DND-41 (cell line): Measurements from ENCODE around the gene CTNNA1.
A peak's percentile ranks its signal among the peaks of the same experiment; 100 is the strongest.

Experiments used
- ATAC-seq: fragments of 200-7000 bp; cut with Tn5 transposase; 3 replicates; pipeline ENCODE4 v1.9.1; 2021; ENCODE audit warnings: low read depth; ENCODE audit not compliant: insufficient read depth
- DNase-seq: peaks from one replicate; pipeline ENCODE4 v3.0.0-alpha.2; 2020
- H2AFZ ChIP-seq: 2 replicates; pipeline ENCODE4 v1.6.0; 2012; ENCODE audit warnings: low read depth, low read length
- H3K27ac ChIP-seq: 2 replicates; pipeline ENCODE4 v1.5.1; 2012; ENCODE audit warnings: low read length, inconsistent platforms
- H3K27me3 ChIP-seq: fragments of 200-600 bp; sonication (generic); 2 replicates; pipeline ENCODE4 v1.6.0; 2012; ENCODE audit warnings: low read length, mild to moderate bottlenecking, inconsistent platforms; ENCODE audit not compliant: insufficient read depth, poor library complexity
- H3K36me3 ChIP-seq: 2 replicates; pipeline ENCODE4 v1.5.1; 2012; ENCODE audit warnings: low read length, inconsistent platforms; ENCODE audit not compliant: insufficient read depth
- H3K4me1 ChIP-seq: 2 replicates; pipeline ENCODE4 v1.5.1; 2012; ENCODE audit warnings: mild to moderate bottlenecking, low read length; ENCODE audit not compliant: insufficient read depth
- H3K4me2 ChIP-seq: 2 replicates; pipeline ENCODE4 v1.6.0; 2012; ENCODE audit warnings: mild to moderate bottlenecking, moderate library complexity, low read length, inconsistent platforms; ENCODE audit not compliant: insufficient read depth
- H3K4me3 ChIP-seq, 2 experiments: fragments of 200-600 bp in 1 of 2; shearing (Covaris generic) in 1 of 2; 2 replicates each; pipeline ENCODE4 v1.5.1; 2012 to 2016; ENCODE audit warnings: inconsistent platforms in 2 of 2, low read length in 2 of 2, mild to moderate bottlenecking in 2 of 2, low read depth in 1 of 2, moderate library complexity in 1 of 2
- H3K79me2 ChIP-seq: 2 replicates; pipeline ENCODE4 v1.6.0; 2012; ENCODE audit warnings: low read length, inconsistent platforms; ENCODE audit not compliant: insufficient read depth
- H3K9ac ChIP-seq: 2 replicates; pipeline ENCODE4 v1.6.0; 2012; ENCODE audit warnings: low read depth, mild to moderate bottlenecking, inconsistent platforms, low read length, moderate library complexity
- H3K9me3 ChIP-seq: 2 replicates; pipeline ENCODE4 v1.5.1; 2012; ENCODE audit warnings: low read length, moderate library complexity, mild to moderate bottlenecking, inconsistent platforms; ENCODE audit not compliant: insufficient read depth, severe bottlenecking
- H4K20me1 ChIP-seq: 2 replicates; pipeline ENCODE4 v1.6.0; 2012; ENCODE audit warnings: low read length; ENCODE audit not compliant: insufficient read depth
- EZH2 ChIP-seq: IDR thresholded peaks from 3 replicates; pipeline ENCODE4 v1.6.1; 2012; ENCODE audit warnings: borderline replicate concordance, low read depth, mild to moderate bottlenecking, moderate library complexity, low read length, inconsistent platforms; ENCODE audit not compliant: severe bottlenecking
- TF ChIP-seq, protein P1 (sequence below): IDR thresholded peaks from 2 replicates; pipeline ENCODE4 v1.5.1; 2012; ENCODE audit warnings: borderline replicate concordance, low read length, moderate library complexity, mild to moderate bottlenecking; ENCODE audit not compliant: poor library complexity, severe bottlenecking; ENCODE audit errors: extremely low read depth

Gene CTNNA1

DNA sequence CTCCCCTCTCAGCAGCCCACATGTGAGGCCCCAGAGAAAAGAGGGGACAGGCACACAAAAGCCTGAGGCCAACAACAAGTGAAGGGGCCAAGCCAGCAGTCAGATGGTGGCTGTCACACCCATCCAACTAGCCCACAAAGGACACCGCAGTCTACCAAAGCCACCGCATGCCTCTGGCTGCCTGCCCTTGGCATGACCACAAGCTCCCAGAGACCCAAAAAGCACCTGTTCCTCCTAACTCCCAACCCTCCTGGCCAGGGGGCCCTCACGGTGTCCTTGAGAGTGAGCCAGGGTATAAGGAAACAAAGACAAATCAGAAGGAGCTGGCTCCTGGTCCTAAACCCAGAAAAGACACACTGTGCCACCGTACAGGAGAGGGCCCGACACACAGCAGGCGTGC lies 199.7 kb downstream of the CTNNA1 start:
- Histone ChIP-seq H3K27me3 (no peaks in the 10 kb centered on the region), H3K27ac (peak overlapping the region; percentile 75), H3K4me2 (peak overlapping the region; percentile 58), H3K36me3 (0 out of 2 replicates have a peak, but pooled peaks cover 4% of the 10 kb centered on the region), H4K20me1 (no peaks in the 10 kb centered on the region), H3K9me3 (no peaks in the 10 kb centered on the region), H3K9ac (peak overlapping the region; percentile 45), H3K4me3 (peak overlapping the region in 1 of 2 experiments; percentile 30; a peak in 2 of 4 replicates), H2AFZ (peak overlapping the region; percentile 74), H3K4me1 (peaks cover 28% of the 10 kb centered on the region), H3K79me2 (no peaks in the 10 kb centered on the region)
- DNase-seq (peak; percentile 28), ATAC-seq (no peak; the same call in 1 of the 3 replicates)
- TF ChIP-seq, protein P1, sequence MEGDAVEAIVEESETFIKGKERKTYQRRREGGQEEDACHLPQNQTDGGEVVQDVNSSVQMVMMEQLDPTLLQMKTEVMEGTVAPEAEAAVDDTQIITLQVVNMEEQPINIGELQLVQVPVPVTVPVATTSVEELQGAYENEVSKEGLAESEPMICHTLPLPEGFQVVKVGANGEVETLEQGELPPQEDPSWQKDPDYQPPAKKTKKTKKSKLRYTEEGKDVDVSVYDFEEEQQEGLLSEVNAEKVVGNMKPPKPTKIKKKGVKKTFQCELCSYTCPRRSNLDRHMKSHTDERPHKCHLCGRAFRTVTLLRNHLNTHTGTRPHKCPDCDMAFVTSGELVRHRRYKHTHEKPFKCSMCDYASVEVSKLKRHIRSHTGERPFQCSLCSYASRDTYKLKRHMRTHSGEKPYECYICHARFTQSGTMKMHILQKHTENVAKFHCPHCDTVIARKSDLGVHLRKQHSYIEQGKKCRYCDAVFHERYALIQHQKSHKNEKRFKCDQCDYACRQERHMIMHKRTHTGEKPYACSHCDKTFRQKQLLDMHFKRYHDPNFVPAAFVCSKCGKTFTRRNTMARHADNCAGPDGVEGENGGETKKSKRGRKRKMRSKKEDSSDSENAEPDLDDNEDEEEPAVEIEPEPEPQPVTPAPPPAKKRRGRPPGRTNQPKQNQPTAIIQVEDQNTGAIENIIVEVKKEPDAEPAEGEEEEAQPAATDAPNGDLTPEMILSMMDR, result no peak
- no peak for TF ChIP-seq EZH2

DNA sequence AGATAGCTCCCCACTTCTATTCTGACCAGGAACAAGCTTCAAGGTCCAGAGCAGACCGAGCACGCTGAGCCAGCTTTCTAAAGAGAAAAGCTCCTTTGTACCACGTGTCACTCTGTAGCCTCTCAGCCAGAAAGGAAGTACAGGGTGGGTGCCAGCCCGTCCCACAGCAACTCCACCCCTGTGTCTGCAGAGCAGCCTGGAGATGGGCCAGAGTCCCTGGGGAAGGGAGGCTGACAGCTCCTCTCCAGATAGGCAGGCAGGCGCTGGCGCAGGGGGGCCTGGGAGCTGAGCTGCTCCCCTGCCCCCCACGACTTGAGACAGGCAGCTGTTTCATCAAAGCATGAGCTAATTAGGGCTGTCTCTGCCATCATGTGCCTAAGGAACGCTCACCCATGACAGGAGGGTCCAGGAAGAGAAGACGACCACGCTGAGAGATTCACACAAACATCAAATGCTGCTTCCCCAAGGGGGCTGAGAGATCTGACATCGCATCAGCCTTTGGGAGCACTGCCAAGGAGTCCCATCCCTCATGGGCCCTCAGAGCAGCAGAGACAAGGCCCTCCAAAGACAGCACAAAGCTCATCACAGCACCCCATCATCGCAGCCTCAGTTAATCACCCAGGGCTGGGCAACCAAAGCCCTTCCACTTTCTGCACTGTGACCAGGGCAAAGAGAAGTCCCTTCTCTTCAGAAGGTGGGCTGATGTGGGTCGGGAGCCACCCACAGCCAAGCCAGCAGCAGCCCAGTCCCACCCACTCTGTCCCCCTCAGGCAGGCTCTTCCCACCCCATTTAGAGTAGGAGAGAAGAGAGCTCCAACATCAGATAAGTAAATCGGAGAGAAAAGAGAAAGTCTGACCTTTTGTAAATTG lies 200.4 kb downstream of the CTNNA1 start:
- H3K4me2 ChIP-seq, result peak overlapping the region; percentile 58
- no peaks in the 10 kb centered on the region for H4K20me1 ChIP-seq
- ATAC-seq (peak; percentile 99), DNase-seq (peak; percentile 90)
- H3K9me3 ChIP-seq, result no peaks in the 10 kb centered on the region
- peak overlapping the region; percentile 45 for H3K9ac ChIP-seq
- TF ChIP-seq, protein P1, result no peak
- no peak for TF ChIP-seq EZH2
- H3K79me2 ChIP-seq, result no peaks in the 10 kb centered on the region
- 0 out of 2 replicates have a peak, but pooled peaks cover 4% of the 10 kb centered on the region for H3K36me3 ChIP-seq
- peak overlapping the region; percentile 74 for H2AFZ ChIP-seq
- H3K4me3 ChIP-seq, result peak overlapping the region in 1 of 2 experiments; percentile 39; a peak in 2 of 4 replicates
- H3K27ac ChIP-seq, result peak overlapping the region; percentile 75
- H3K27me3 ChIP-seq, result no peaks in the 10 kb centered on the region
- peaks cover 28% of the 10 kb centered on the region for H3K4me1 ChIP-seq

DNA sequence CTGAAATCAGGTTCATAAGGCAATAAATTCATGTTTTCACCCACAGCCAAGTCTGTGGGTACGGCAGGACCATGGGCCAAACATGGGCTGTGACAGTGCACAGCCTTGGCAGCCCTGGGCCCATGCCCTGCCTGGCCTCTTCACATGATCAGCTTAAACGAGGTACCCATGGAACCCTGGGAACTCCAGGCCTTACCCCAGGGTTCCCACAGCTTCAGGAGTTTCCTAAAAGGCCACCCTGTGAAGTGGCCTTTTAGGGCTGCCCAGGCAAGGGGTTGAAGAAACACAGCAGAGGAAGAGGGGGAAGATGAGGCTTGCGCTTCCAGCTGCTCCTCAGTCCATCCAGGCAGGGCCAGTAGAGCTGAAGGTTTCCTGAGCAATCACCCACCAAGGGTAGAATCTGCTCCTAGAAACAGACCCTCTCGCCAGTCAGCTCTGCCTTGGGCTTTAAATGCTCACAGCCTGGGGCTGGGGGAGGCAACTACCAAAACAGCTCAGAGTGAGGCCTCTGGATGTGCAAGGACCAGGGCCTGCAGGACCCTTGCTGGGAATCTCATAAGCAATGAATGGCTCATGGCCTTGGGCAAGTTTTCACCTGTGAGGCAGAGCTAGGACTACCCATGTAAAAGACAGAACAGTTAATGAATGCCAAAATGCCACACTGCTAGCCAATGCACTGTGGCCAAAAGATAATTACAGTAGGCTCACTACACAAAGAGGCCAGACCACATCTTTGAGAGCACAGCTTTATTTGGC lies 201.2 kb downstream of the CTNNA1 start:
- Histone ChIP-seq H3K27ac (peak overlapping the region; percentile 75), H3K36me3 (0 out of 2 replicates have a peak, but pooled peaks cover 4% of the 10 kb centered on the region), H3K27me3 (no peaks in the 10 kb centered on the region), H3K4me2 (peak overlapping the region; percentile 58), H3K4me3 (peak overlapping the region in 1 of 2 experiments; percentile 39; a peak in 1 of 4 replicates), H3K79me2 (no peaks in the 10 kb centered on the region), H3K9ac (peak overlapping the region; percentile 45), H4K20me1 (no peaks in the 10 kb centered on the region), H3K4me1 (peaks cover 28% of the 10 kb centered on the region), H3K9me3 (no peaks in the 10 kb centered on the region), H2AFZ (no peak overlapping the region)
- ATAC-seq, result no peak
- TF ChIP-seq EZH2, result no peak
- TF ChIP-seq, protein P1, result no peak
- DNase-seq, result no peak
